Measurements from ENCODE around the gene MYH9.

The MYH9 gene

DNA sequence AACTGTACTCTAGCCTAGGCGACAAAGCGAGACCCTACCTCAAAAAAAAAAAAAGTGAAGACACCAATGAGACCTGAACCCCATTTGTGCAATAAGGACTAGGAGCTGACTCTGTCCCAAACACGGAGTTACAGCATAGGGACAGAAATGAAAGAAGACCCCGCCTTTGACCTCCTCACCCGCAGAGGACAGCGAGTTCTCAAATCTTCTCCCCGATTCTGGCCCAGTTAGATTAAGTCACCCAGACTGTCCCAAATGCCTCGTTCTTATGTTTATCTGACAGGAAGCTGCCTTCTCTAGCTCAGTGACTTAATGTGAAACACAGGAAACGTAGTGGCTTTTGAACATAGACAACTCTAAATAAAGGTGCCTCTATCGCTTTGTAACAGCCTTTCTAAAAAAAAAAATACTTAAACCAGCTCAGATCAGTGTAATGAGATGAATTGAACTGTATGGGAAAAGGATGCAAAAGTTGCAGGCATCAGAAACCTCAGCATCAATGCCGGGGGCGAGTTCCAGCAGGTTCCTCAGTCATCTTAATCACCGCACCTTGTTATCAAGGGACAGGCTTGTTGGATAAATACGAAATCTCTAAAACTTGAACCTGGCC, 10.6 kb downstream of the MYH9 start:
- Histone ChIP-seq H3K4me2 (ENCODE audit: low read length) (peak overlapping the region; percentile 56), H3K9ac (ENCODE audit: low read length) (peak overlapping the region; percentile 3; the same call in 1 of the 2 replicates), H3K4me1 (ENCODE audit: insufficient read depth, low read length, severe bottlenecking) (peaks cover 73% of the 10 kb centered on the region), H3K4me3 (ENCODE audit: low read depth, low read length, poor library complexity, severe bottlenecking) (peak overlapping the region; percentile 21), H3K9me3 (ENCODE audit: low read length) (no peaks in the 10 kb centered on the region), H3K27me3 (ENCODE audit: insufficient read depth, low read length) (no peaks in the 10 kb centered on the region), H2AFZ (ENCODE audit: low read length) (no peak overlapping the region), H4K20me1 (ENCODE audit: insufficient read depth, low read length) (no peaks in the 10 kb centered on the region), H3K27ac (ENCODE audit: low read depth, low read length, poor library complexity, severe bottlenecking) (peak overlapping the region; percentile 81), H3F3A (ENCODE audit: insufficient read depth, low read length) (no peaks in the 10 kb centered on the region), H3K9me2 (ENCODE audit: low read depth, low read length) (no peaks in the 10 kb centered on the region), H3K79me2 (ENCODE audit: insufficient read depth, low read length) (peaks cover 94% of the 10 kb centered on the region), H3K36me3 (ENCODE audit: insufficient read depth, low read length) (peaks cover 45% of the 10 kb centered on the region)
- TF ChIP-seq EZH2 (IDR thresholded peaks at IDR 0.05; ENCODE audit: borderline replicate concordance, low read length), result no peak
- TF ChIP-seq, protein P1, sequence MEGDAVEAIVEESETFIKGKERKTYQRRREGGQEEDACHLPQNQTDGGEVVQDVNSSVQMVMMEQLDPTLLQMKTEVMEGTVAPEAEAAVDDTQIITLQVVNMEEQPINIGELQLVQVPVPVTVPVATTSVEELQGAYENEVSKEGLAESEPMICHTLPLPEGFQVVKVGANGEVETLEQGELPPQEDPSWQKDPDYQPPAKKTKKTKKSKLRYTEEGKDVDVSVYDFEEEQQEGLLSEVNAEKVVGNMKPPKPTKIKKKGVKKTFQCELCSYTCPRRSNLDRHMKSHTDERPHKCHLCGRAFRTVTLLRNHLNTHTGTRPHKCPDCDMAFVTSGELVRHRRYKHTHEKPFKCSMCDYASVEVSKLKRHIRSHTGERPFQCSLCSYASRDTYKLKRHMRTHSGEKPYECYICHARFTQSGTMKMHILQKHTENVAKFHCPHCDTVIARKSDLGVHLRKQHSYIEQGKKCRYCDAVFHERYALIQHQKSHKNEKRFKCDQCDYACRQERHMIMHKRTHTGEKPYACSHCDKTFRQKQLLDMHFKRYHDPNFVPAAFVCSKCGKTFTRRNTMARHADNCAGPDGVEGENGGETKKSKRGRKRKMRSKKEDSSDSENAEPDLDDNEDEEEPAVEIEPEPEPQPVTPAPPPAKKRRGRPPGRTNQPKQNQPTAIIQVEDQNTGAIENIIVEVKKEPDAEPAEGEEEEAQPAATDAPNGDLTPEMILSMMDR (IDR thresholded peaks at IDR 0.05; ENCODE audit: low read length), result no peak

DNA sequence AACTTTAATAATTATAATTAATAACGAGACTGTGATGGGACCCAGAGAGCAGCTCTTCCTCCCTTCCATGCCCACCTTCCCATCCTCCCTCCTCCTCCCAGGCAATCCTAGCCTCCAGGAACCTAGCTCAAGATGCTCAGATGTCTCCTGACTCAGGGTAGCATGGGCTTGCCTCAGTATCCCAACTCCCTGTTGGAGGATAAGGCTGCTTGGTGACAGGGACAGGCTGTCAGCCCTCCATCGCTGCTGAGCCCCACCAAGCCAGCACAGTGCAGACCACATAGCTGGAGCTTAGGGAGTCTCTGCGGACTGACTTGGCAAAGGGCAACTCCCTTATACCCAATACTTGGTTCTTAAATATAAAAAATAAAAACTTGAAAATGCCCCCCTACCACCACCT, 11.5 kb downstream of the MYH9 start:
- Histone ChIP-seq H3K9me3 (ENCODE audit: low read length) (no peaks in the 10 kb centered on the region), H3F3A (ENCODE audit: insufficient read depth, low read length) (0 out of 2 replicates have a peak, but pooled peaks cover 4% of the 10 kb centered on the region), H3K4me3 (ENCODE audit: low read depth, low read length, poor library complexity, severe bottlenecking) (no peak overlapping the region), H3K9me2 (ENCODE audit: low read depth, low read length) (no peaks in the 10 kb centered on the region), H3K9ac (ENCODE audit: low read length) (no peak overlapping the region), H3K79me2 (ENCODE audit: insufficient read depth, low read length) (peaks cover 96% of the 10 kb centered on the region), H3K27ac (ENCODE audit: low read depth, low read length, poor library complexity, severe bottlenecking) (peak overlapping the region; percentile 81), H3K36me3 (ENCODE audit: insufficient read depth, low read length) (peaks cover 38% of the 10 kb centered on the region), H3K4me1 (ENCODE audit: insufficient read depth, low read length, severe bottlenecking) (peaks cover 74% of the 10 kb centered on the region), H3K4me2 (ENCODE audit: low read length) (no peak overlapping the region), H4K20me1 (ENCODE audit: insufficient read depth, low read length) (no peaks in the 10 kb centered on the region), H3K27me3 (ENCODE audit: insufficient read depth, low read length) (no peaks in the 10 kb centered on the region), H2AFZ (ENCODE audit: low read length) (no peak overlapping the region)
- TF ChIP-seq EZH2 (IDR thresholded peaks at IDR 0.05; ENCODE audit: borderline replicate concordance, low read length), result no peak
- TF ChIP-seq, protein P1 (IDR thresholded peaks at IDR 0.05; ENCODE audit: low read length), result no peak

GRCh38 chr22:36375071-36375980, 12.4 kb downstream of the MYH9 start:
- H3K9ac ChIP-seq (ENCODE audit: low read length), result no peak overlapping the region
- H3K4me1 ChIP-seq (ENCODE audit: insufficient read depth, low read length, severe bottlenecking), result peaks cover 74% of the 10 kb centered on the region
- no peak overlapping the region for H3K4me3 ChIP-seq (ENCODE audit: low read depth, low read length, poor library complexity, severe bottlenecking)
- no peaks in the 10 kb centered on the region for H3K9me3 ChIP-seq (ENCODE audit: low read length)
- H4K20me1 ChIP-seq (ENCODE audit: insufficient read depth, low read length), result no peaks in the 10 kb centered on the region
- 0 out of 2 replicates have a peak, but pooled peaks cover 4% of the 10 kb centered on the region for H3F3A ChIP-seq (ENCODE audit: insufficient read depth, low read length)
- H3K4me2 ChIP-seq (ENCODE audit: low read length), result no peak overlapping the region
- peaks cover 99% of the 10 kb centered on the region for H3K79me2 ChIP-seq (ENCODE audit: insufficient read depth, low read length)
- H3K27ac ChIP-seq (ENCODE audit: low read depth, low read length, poor library complexity, severe bottlenecking), result peak overlapping the region; percentile 28
- peaks cover 38% of the 10 kb centered on the region for H3K36me3 ChIP-seq (ENCODE audit: insufficient read depth, low read length)
- no peaks in the 10 kb centered on the region for H3K27me3 ChIP-seq (ENCODE audit: insufficient read depth, low read length)
- H3K9me2 ChIP-seq (ENCODE audit: low read depth, low read length), result no peaks in the 10 kb centered on the region
- TF ChIP-seq, protein P1 (IDR thresholded peaks at IDR 0.05; ENCODE audit: low read length), result no peak
- no peak for TF ChIP-seq EZH2 (IDR thresholded peaks at IDR 0.05; ENCODE audit: borderline replicate concordance, low read length)
- H2AFZ ChIP-seq (ENCODE audit: low read length), result no peak overlapping the region

All from OCI-LY1 (cell line).